GM12801 (cell line): ENCODE data around the gene ATPAF2.

Experiments used
- TF ChIP-seq, protein P1 (sequence below): IDR thresholded peaks from one replicate; pipeline ENCODE4 v1.5.1; 2011; ENCODE audit warnings: control low read depth; ENCODE audit not compliant: insufficient read length; ENCODE audit errors: extremely low read depth

ATPAF2 gene

DNA sequence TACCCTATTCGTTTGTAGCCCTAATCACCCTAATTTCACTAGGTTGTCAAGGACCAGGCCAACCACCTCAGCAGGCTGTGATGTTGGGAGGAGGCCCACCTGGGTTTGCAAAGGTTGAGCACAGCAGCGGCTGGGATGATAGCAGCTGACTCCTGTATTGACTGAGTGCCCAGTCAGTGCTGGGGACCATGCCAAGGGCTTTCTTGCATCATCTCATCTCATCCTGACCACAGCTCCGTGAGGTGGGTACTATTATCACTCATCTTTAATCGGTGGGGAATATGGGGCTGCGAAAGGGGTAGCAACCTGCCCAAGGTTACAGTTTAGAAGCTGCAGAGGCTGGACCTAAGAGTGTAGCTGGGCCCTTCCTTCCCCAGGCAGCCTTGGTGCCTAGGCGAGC is 11.7 kb downstream of the ATPAF2 start:
- TF ChIP-seq, protein P1, sequence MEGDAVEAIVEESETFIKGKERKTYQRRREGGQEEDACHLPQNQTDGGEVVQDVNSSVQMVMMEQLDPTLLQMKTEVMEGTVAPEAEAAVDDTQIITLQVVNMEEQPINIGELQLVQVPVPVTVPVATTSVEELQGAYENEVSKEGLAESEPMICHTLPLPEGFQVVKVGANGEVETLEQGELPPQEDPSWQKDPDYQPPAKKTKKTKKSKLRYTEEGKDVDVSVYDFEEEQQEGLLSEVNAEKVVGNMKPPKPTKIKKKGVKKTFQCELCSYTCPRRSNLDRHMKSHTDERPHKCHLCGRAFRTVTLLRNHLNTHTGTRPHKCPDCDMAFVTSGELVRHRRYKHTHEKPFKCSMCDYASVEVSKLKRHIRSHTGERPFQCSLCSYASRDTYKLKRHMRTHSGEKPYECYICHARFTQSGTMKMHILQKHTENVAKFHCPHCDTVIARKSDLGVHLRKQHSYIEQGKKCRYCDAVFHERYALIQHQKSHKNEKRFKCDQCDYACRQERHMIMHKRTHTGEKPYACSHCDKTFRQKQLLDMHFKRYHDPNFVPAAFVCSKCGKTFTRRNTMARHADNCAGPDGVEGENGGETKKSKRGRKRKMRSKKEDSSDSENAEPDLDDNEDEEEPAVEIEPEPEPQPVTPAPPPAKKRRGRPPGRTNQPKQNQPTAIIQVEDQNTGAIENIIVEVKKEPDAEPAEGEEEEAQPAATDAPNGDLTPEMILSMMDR: no peak

- TF ChIP-seq, protein P1: no peak
Measured at GRCh38 chr17:18025945-18026776, 12.8 kb downstream of the ATPAF2 start.

DNA sequence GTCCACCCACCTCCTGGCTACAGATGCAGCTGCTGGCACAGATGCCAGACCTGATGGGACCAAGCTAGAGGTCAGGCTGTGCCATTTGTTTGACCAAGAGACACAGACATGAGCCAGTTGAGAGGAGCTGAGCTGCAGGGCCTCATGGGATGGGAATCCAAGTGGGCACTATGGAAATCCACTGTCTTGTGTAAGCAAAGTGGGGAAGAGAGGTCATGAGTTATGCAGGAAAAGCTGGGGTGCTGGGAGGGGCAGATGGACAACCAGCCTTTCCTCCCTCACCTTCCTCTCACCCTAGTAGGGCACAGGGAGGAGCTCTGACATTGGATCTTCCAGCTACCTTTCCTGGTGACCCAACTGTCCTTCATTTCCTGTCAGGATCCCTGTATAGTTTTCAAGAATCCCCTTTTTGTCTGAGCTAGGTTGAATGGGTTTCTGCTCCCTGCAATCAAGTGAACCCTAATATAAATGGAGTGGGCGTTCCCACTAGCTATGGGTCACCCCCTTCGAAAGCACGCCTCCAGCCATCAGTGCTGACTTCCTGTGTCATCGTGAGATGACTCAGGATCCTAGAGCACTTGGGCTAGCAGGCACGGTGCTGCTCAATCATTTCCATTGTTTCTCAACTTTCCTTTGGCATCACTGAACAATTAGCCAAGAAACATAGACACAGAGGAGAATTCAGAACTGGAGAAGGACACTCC is 13.6 kb downstream of the ATPAF2 start:
- TF ChIP-seq, protein P1: no peak

GRCh38 chr17:18021372-18021771 is 17.6 kb downstream of the ATPAF2 start:
- TF ChIP-seq, protein P1: no peak

DNA sequence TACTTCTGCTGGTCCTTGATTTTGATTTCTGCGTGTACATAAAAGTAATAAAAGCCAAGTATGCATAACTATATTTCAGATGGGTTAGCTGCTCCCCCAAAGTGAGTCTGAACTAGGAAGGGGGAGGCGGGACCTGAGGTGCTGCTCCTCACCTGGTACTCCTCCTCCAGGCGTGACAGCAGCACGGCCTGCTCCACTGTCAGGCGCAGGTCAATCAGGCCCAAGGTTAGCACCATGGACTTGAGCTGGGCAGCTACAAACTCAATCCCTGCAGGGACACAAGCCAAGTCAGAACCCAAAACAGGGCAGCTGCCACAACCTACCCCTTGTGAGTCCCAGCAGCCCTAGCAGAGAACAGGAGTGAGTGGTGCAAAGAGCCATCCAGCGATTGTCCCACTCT is 18.0 kb downstream of the ATPAF2 start:
- TF ChIP-seq, protein P1: no peak

GRCh38 chr17:18019838-18020154 is 19.2 kb downstream of the ATPAF2 start:
- TF ChIP-seq, protein P1: no peak

DNA sequence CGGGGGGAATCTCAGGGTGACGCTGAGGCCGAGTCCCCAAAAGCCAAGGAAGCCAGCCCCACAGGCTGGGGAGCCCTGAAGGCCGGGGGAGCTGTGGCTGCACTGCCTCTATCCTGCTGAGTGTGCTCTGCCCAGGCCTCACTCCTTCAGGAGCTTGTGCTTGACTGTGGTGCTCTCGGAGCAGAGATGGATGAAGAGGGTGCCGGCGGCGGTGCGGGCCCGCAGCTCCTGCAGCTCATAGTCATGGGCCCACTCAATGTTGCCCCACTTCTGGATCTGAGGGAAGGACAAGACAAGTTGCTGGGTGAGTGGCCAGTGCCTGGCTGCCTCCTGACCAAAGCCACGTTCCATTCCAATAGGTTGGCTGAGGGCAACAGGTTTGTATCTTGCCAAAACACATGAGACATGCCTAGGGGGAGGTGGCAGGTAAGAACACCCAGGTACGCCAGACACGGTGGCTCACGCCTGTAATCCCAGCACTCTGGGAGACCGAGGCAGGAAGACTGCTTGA is 20.5 kb downstream of the ATPAF2 start:
- TF ChIP-seq, protein P1: no peak
